Gastrocnemius medialis (tissue), 4 donors: Measurements from ENCODE around the gene FBXO42.

Experiments
- POLR2A ChIP-seq, 2 donors: fragments of 450-650 bp; IDR thresholded peaks; one replicate each; pipeline ENCODE4 v1.6.1; 2017; ENCODE audit warnings: antibody characterized with exemption in 2 of 2, mild to moderate bottlenecking in 2 of 2, moderate library complexity in 2 of 2
- TF ChIP-seq, protein P1 (sequence below), 5 experiments: fragments of 450-650 bp in 3 of 5; fragments of 200-600 bp in 2 of 5; sonication (generic) in 2 of 5; IDR thresholded peaks in 4 of 5; conservative IDR thresholded peaks in 1 of 5; 1 replicate in 4 of 5; 2 replicates in 1 of 5; pipeline ENCODE4 v1.5.1; 2016 to 2019; ENCODE audit warnings: antibody characterized with exemption in 5 of 5, mild to moderate bottlenecking in 3 of 5, moderate library complexity in 3 of 5

DNA sequence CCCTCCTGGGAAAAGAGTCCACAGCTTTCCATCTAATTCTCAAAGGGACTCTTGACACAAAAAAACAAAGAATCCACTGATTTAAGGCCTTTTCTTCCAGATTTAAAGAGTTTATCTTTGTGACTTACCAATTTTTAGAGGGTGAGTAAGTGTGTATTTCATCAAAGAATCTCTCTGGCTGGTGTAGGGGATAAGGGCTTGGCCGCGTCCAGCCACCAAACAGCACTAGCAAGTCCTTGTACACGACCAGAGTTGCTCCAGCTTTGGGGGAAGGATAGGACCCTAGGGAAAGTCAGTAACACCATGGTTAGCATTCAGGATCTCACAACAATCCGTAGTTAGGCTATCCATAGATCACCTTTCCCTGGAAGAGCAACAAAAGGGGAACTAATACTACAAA, 95.8 kb downstream of the FBXO42 start:
- TF ChIP-seq, protein P1, sequence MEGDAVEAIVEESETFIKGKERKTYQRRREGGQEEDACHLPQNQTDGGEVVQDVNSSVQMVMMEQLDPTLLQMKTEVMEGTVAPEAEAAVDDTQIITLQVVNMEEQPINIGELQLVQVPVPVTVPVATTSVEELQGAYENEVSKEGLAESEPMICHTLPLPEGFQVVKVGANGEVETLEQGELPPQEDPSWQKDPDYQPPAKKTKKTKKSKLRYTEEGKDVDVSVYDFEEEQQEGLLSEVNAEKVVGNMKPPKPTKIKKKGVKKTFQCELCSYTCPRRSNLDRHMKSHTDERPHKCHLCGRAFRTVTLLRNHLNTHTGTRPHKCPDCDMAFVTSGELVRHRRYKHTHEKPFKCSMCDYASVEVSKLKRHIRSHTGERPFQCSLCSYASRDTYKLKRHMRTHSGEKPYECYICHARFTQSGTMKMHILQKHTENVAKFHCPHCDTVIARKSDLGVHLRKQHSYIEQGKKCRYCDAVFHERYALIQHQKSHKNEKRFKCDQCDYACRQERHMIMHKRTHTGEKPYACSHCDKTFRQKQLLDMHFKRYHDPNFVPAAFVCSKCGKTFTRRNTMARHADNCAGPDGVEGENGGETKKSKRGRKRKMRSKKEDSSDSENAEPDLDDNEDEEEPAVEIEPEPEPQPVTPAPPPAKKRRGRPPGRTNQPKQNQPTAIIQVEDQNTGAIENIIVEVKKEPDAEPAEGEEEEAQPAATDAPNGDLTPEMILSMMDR (IDR thresholded peaks at IDR 0.05 in 4 of 5, conservative IDR thresholded peaks at IDR 0.05 in 1 of 5), result no peak
- no peak for TF ChIP-seq POLR2A (IDR thresholded peaks at IDR 0.05)
